ENCODE measurements around the gene CDKAL1. TPM values are rescaled to one million over a fixed set of nuclear protein-coding genes. Genes with fewer than 3 reads are reported as not detected.

The CDKAL1 gene
- total and polyA plus RNA-seq, 4 donors: 2.0 to 12.9 (median 6.7) TPM

DNA sequence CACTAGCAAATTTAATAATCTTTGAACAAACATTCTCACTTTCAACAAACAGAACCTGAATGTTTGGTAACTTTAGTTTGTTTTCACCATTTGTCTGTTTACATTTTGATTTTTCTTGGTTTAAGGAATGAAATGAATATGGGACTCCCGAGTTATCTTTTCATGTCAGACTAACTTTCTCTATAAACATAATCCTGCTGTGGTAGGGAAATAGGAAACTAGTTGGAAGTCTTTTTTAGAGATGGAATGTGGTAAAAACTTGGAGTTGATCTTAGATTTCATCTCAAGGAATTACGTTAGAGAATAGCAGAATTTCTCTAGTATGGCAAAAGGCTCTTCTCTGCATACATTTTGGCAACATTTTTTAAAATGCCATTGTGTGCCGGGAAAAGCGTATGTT is 206.5 kb downstream of the CDKAL1 start:
- H3K4me3 ChIP-seq (ENCODE audit: low read depth in 1 of 3, low read length in 3 of 3): no peak overlapping the region
- H3K27me3 ChIP-seq (ENCODE audit: control insufficient read depth in 4 of 4, insufficient read depth in 4 of 4, low read length in 3 of 4): no peaks in the 10 kb centered on the region
- no peak overlapping the region for H3K9ac ChIP-seq (ENCODE audit: low read depth in 1 of 2, low read length in 2 of 2)
- no peak for DNase-seq (ENCODE audit: low spot score)
- H3K4me1 ChIP-seq (ENCODE audit: control insufficient read depth in 4 of 4, insufficient read depth in 4 of 4, low read length in 3 of 4): peaks cover 0 to 1% (median 0%) of the 10 kb centered on the region in 4 donors
- TF ChIP-seq RAD21 (IDR thresholded peaks at IDR 0.05) (no peak), EGR1 (IDR thresholded peaks at IDR 0.05; ENCODE audit: low read depth in 2 of 2) (no peak), TAF1 (conservative IDR thresholded peaks at IDR 0.05) (no peak)
- TF ChIP-seq, protein P1, sequence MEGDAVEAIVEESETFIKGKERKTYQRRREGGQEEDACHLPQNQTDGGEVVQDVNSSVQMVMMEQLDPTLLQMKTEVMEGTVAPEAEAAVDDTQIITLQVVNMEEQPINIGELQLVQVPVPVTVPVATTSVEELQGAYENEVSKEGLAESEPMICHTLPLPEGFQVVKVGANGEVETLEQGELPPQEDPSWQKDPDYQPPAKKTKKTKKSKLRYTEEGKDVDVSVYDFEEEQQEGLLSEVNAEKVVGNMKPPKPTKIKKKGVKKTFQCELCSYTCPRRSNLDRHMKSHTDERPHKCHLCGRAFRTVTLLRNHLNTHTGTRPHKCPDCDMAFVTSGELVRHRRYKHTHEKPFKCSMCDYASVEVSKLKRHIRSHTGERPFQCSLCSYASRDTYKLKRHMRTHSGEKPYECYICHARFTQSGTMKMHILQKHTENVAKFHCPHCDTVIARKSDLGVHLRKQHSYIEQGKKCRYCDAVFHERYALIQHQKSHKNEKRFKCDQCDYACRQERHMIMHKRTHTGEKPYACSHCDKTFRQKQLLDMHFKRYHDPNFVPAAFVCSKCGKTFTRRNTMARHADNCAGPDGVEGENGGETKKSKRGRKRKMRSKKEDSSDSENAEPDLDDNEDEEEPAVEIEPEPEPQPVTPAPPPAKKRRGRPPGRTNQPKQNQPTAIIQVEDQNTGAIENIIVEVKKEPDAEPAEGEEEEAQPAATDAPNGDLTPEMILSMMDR (IDR thresholded peaks at IDR 0.05; ENCODE audit: low read depth, low read length, missing input control): no peak
- TF ChIP-seq, protein P2, sequence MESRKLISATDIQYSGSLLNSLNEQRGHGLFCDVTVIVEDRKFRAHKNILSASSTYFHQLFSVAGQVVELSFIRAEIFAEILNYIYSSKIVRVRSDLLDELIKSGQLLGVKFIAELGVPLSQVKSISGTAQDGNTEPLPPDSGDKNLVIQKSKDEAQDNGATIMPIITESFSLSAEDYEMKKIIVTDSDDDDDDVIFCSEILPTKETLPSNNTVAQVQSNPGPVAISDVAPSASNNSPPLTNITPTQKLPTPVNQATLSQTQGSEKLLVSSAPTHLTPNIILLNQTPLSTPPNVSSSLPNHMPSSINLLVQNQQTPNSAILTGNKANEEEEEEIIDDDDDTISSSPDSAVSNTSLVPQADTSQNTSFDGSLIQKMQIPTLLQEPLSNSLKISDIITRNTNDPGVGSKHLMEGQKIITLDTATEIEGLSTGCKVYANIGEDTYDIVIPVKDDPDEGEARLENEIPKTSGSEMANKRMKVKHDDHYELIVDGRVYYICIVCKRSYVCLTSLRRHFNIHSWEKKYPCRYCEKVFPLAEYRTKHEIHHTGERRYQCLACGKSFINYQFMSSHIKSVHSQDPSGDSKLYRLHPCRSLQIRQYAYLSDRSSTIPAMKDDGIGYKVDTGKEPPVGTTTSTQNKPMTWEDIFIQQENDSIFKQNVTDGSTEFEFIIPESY (IDR thresholded peaks at IDR 0.05): no peak
- TF ChIP-seq, protein P3, sequence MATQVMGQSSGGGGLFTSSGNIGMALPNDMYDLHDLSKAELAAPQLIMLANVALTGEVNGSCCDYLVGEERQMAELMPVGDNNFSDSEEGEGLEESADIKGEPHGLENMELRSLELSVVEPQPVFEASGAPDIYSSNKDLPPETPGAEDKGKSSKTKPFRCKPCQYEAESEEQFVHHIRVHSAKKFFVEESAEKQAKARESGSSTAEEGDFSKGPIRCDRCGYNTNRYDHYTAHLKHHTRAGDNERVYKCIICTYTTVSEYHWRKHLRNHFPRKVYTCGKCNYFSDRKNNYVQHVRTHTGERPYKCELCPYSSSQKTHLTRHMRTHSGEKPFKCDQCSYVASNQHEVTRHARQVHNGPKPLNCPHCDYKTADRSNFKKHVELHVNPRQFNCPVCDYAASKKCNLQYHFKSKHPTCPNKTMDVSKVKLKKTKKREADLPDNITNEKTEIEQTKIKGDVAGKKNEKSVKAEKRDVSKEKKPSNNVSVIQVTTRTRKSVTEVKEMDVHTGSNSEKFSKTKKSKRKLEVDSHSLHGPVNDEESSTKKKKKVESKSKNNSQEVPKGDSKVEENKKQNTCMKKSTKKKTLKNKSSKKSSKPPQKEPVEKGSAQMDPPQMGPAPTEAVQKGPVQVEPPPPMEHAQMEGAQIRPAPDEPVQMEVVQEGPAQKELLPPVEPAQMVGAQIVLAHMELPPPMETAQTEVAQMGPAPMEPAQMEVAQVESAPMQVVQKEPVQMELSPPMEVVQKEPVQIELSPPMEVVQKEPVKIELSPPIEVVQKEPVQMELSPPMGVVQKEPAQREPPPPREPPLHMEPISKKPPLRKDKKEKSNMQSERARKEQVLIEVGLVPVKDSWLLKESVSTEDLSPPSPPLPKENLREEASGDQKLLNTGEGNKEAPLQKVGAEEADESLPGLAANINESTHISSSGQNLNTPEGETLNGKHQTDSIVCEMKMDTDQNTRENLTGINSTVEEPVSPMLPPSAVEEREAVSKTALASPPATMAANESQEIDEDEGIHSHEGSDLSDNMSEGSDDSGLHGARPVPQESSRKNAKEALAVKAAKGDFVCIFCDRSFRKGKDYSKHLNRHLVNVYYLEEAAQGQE (IDR thresholded peaks at IDR 0.05): no peak
- no peak overlapping the region for H3K27ac ChIP-seq (ENCODE audit: low read depth in 1 of 2, low read length in 2 of 2)
- H3K36me3 ChIP-seq (ENCODE audit: control insufficient read depth in 4 of 4, insufficient read depth in 3 of 4, low read depth in 1 of 4, low read length in 3 of 4): no peaks in the 10 kb centered on the region
- WGBS: 82% methylated on average over 4 of the region's 4 CpGs
- H3K9me3 ChIP-seq (ENCODE audit: control insufficient read depth in 4 of 4, low read length in 3 of 4): no peaks in the 10 kb centered on the region

DNA sequence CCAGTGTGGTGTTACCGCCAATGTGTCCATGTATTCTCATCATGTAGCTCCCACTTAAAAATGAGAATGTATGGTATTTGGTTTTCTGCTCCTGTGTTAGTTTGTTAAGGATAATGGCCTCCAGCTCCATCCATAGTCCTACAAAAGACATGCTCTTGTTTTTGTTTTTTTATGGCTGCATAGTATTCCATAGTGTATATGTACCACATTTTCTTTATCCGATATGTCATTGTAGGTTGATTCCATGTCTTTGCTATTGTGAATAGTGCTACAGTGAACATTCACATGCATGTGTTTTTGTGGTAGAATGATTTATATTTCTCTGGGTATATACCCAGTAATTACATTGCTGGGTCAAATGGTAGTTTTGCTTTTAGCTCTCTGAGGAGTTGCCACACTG is 207.2 kb downstream of the CDKAL1 start:
- no peak overlapping the region for H3K9ac ChIP-seq (ENCODE audit: low read depth in 1 of 2, low read length in 2 of 2)
- H3K27ac ChIP-seq (ENCODE audit: low read depth in 1 of 2, low read length in 2 of 2): no peak overlapping the region
- no peaks in the 10 kb centered on the region for H3K36me3 ChIP-seq (ENCODE audit: control insufficient read depth in 4 of 4, insufficient read depth in 3 of 4, low read depth in 1 of 4, low read length in 3 of 4)
- H3K27me3 ChIP-seq (ENCODE audit: control insufficient read depth in 4 of 4, insufficient read depth in 4 of 4, low read length in 3 of 4): no peaks in the 10 kb centered on the region
- H3K4me1 ChIP-seq (ENCODE audit: control insufficient read depth in 4 of 4, insufficient read depth in 4 of 4, low read length in 3 of 4): peaks cover 0 to 1% (median 0%) of the 10 kb centered on the region in 4 donors
- H3K9me3 ChIP-seq (ENCODE audit: control insufficient read depth in 4 of 4, low read length in 3 of 4): no peaks in the 10 kb centered on the region
- no peak for DNase-seq (ENCODE audit: low spot score)
- H3K4me3 ChIP-seq (ENCODE audit: low read depth in 1 of 3, low read length in 3 of 3): no peak overlapping the region
- WGBS: 98% methylated on average over 2 of the region's 2 CpGs
- TF ChIP-seq, protein P3 (IDR thresholded peaks at IDR 0.05): no peak
- TF ChIP-seq JUND (IDR thresholded peaks at IDR 0.05) (no peak), FOXA1 (IDR thresholded peaks at IDR 0.05) (no peak)

Data from liver (tissue), 9 donors.